ENCODE measurements around the gene ATG12.

Gene ATG12

DNA sequence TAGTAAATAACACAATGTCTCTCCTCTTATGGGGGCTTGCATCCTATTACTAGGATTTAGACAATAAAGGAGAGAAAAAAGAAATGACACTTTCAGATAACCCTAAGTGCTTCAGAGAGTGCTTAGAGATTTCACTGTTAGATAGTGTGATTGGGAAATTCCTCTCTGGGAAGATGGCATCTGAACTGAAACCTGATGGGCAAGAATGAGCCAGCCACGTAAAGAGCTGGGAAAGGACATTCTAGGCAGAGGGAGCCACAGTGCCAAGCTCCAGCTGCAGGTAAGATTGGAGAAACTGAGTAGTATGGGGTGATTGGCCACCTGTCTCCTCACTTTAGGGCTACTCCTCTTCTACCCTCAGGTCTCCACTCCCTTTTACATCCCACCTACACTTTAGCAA is 39.4 kb downstream of the ATG12 start:
- no peak for DNase-seq

DNA sequence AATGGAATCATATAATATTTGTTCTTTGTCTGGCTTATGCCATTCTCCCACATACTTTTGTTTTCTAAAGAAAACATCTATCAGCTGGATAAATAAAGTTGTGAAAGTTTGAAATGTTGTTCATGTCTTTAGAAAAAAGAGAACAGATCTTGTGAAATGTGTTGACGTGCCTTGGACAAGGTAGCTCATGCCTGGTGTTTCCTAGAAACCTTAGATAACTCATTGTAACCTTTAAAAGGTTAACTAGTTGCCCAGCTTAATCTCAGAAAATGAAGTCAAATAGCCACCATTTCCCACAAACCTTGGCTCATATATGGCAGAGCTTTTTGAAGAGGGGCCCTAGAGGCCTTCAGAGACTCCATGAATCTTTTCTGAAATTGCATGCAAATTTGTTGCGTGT is 40.2 kb downstream of the ATG12 start:
- DNase-seq: no peak

- DNase-seq: no peak
Measured at GRCh38 chr5:115800108-115800507, 41.3 kb downstream of the ATG12 start.

DNA sequence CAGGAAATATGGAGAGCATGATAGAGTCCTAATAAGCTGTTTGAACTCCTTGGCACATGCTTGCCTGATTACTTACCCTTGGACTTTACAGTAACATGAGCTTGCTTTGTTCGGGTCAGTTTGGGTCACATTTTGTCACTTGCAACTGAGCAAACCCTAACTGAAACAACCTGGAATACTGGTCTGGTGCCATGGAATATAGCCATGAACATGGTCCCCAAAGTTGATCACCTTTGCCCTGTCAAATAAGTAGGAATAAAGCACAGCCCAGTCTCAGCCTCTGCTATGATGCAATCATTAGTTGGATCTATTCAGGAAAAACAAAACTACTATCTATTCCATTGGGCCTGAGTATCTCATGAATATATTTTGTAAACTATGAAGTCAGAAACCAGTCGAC is 43.1 kb downstream of the ATG12 start:
- DNase-seq: no peak

- DNase-seq: no peak
Measured at GRCh38 chr5:115796656-115797055, 44.7 kb downstream of the ATG12 start.

- no peak for DNase-seq
Measured at GRCh38 chr5:115795700-115796099, 45.7 kb downstream of the ATG12 start.

GRCh38 chr5:115788440-115788839 is 52.9 kb downstream of the ATG12 start:
- DNase-seq: no peak

DNA sequence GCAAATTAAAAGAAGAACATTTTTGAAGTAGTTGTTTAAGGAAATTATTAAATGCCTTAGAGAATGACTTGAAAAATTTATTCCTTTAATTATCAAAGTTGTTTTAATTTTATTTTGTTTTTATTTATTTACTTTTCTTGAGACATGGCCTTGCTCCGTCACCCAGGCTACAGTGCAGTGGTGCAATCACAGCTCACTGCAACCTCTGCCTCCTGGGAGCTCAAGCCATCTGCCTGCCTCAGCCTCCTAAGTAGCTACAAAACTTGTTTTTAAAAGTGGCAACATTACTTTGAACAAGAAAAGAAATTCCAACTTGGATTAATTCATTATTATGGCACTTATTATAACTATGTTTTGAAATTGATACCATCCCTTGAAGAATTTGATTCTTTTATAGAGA is 53.9 kb downstream of the ATG12 start:
- no peak for DNase-seq

- no peak for DNase-seq
Measured at GRCh38 chr5:115785381-115786065, 55.8 kb downstream of the ATG12 start.

GRCh38 chr5:115778417-115778816 is 62.9 kb downstream of the ATG12 start:
- no peak for DNase-seq
